NT2/D1 (cell line): Measurements from ENCODE around the gene ZNF524.

Source experiments
- SUZ12 ChIP-seq: IDR thresholded peaks from 2 replicates; pipeline ENCODE4 v1.6.1; 2011; ENCODE audit not compliant: insufficient read length, insufficient read depth; ENCODE audit errors: extremely low read depth
- ZNF274 ChIP-seq: IDR thresholded peaks from 2 replicates; pipeline ENCODE4 v1.6.1; 2011; ENCODE audit warnings: mild to moderate bottlenecking, low read depth, low read length

GRCh38 chr19:55585658-55586339 lies 14.3 kb upstream of the ZNF524 start:
- TF ChIP-seq SUZ12 (no peak), ZNF274 (no peak)
